ENCODE results near the gene ESPN.

- TF ChIP-seq POLR2AphosphoS5 (IDR thresholded peaks at IDR 0.05; ENCODE audit: low read depth, low read length), result no peak
- TF ChIP-seq CTCF (IDR thresholded peaks at IDR 0.05), result no peak
- no peak for TF ChIP-seq TCF7L2 (IDR thresholded peaks at IDR 0.05; ENCODE audit: low read depth, low read length)
- no peak for TF ChIP-seq REST (IDR thresholded peaks at IDR 0.05; ENCODE audit: insufficient read depth in 1 of 2, low read depth in 2 of 2, low read length in 1 of 2)
Measured at GRCh38 chr1:6506210-6507036, 81.8 kb downstream of the ESPN start.

Measured in Panc1 (cell line).